Activated naive CD4-positive, alpha-beta T cell treated with anti-CD3 and anti-CD28 coated beads for 36 hours (primary cell): ENCODE data around the gene GANAB. TPM values are rescaled to one million over a fixed set of nuclear protein-coding genes. Genes with fewer than 3 reads are reported as not detected.

Experiments used
- CTCF ChIA-PET: fragments of 350-600 bp; sonication (Branson Sonifier 250); formaldehyde crosslinking; loops from one replicate; lab custom pipeline; 2021; ENCODE audit warnings: antibody characterized with exemption; lab: Charles Lee
- DNase-seq: peaks from one replicate; pipeline ENCODE4 v3.0.0-alpha.2; 2020
- H3K27ac Mint-ChIP-seq: one replicate; pipeline ENCODE4 v1.8.0; 2021; ENCODE audit warnings: mild to moderate bottlenecking, mixed read lengths
- H3K27me3 Mint-ChIP-seq: one replicate; pipeline ENCODE4 v1.8.0; 2021; ENCODE audit warnings: low read depth, mixed read lengths
- H3K36me3 Mint-ChIP-seq: one replicate; pipeline ENCODE4 v1.8.0; 2021; ENCODE audit warnings: low read depth, mixed read lengths
- H3K4me1 Mint-ChIP-seq: one replicate; pipeline ENCODE4 v1.8.0; 2021; ENCODE audit warnings: low read depth, mixed read lengths
- H3K4me3 Mint-ChIP-seq: one replicate; pipeline ENCODE4 v1.8.0; 2021; ENCODE audit warnings: mild to moderate bottlenecking, moderate library complexity, mixed read lengths
- H3K9me3 Mint-ChIP-seq: one replicate; pipeline ENCODE4 v1.8.0; 2021; ENCODE audit warnings: mixed read lengths
- intact Hi-C: fragments of 100-400 bp; cut with micrococcal nuclease; formaldehyde crosslinking; loops from one replicate; pipeline ENCODE4 v1.15.1; 2023
- total RNA-seq, 2 experiments: library from RNA; stranded (reverse); gene quantifications; one replicate each; pipeline ENCODE4 v1.2.3, GENCODE V29; 2021

Gene GANAB
- total RNA-seq, 2 experiments from 2014 or later: 221 to 230 TPM

DNA sequence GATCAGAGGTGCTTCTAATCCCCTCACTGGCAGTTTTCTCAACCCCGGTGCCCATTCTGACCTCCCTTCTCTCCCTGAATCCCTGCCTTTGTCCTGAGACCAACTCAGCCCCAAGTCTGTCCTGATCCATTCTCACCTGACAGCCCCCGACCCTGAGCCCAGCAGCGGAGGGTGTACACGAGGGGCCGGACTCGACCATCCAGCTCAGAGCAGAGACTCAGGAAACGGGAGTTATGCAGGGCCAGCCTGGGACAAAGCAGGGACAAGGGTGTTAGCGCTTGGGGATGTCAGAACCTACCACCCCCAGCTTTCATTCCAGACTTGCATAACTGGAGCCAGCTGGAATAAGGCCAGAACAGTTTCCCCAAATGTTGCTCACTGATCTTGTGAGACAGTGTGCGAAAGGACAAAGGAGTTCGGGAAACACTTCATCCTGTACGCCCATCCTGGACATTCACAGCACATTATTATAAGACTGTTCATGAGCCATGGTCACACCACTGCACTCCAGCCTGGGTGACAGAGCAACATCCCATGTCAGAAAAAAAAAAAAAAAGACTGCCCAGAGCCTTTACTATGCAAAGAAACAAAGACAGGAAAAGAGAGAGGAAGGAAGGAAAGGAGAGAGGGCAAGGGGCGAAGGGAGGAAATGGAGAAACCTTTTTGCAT, 69.2 kb downstream of the GANAB start:
- no peaks in the 10 kb centered on the region for H3K9me3 Mint-ChIP-seq
- CTCF ChIA-PET: interaction anchor here (0.7 kb wide), 1 partner anchor 41 kb away, joined by 4 read pairs; no protein-coding TSS in a partner anchor
- intact Hi-C loops: no loop called here
- H3K36me3 Mint-ChIP-seq: peaks cover 39% of the 10 kb centered on the region
- no peaks in the 10 kb centered on the region for H3K27me3 Mint-ChIP-seq
- H3K27ac Mint-ChIP-seq: peak overlapping the region; percentile 6
- DNase-seq: no peak
- H3K4me3 Mint-ChIP-seq: no peak overlapping the region
- H3K4me1 Mint-ChIP-seq: peaks cover 20% of the 10 kb centered on the region

DNA sequence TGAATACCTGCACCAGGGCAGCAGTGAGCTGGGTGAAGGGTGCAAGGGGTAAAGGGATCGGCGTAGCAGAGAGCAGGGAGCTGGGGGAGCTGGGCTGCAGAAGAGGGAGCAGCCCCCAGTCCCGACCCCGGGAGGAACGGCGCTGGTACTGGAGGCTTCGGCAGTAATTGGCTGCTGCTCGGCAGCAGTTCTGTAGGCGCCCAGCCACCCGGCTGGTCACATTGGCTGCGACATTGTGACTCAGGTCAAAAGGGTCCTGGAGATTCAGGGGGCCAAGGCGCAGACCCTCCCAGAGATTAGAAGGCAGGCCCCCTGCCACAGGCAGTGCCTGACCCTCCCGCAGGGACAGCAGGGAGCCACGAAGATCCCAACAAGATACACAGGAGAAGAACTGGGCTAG, 70.6 kb downstream of the GANAB start:
- Mint-ChIP-seq H3K4me3 (peak overlapping the region; percentile 95), H3K27me3 (no peaks in the 10 kb centered on the region), H3K4me1 (peaks cover 30% of the 10 kb centered on the region), H3K36me3 (peaks cover 50% of the 10 kb centered on the region), H3K9me3 (no peaks in the 10 kb centered on the region), H3K27ac (peak overlapping the region; percentile 62)
- CTCF ChIA-PET: no interaction called here
- no peak for DNase-seq
- intact Hi-C loops: loop anchor here (2.0 kb wide), 1 partner anchor 71 kb away; the partner anchor contains the start of gene GANAB

DNA sequence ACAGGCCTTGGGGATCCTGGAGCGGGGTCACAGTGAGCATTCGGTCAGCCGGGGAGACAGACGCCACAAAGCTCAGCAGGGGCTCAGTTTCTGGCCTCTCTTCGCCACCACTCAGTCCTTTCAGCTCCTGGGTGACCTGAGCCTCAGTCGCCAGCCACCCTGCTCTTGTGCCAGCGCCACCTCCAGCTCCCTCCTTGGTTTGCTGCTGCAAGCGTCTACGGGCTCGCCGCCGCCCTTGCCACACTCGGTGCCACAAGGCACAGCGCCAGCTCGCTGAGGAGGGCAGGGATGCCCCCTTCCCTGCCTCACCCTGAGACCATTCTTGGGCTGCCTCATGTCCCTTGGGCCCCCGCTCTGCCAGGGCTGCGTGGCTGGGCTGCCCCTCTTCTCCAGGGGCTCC, 71.3 kb downstream of the GANAB start:
- CTCF ChIA-PET: interaction anchor here (0.9 to 2.0 kb wide), 5 partner anchors 10 to 180 kb away, joined by 4 to 11 read pairs (median 5); partner anchors contain the start of gene TUT1
- Mint-ChIP-seq H3K27me3 (no peaks in the 10 kb centered on the region), H3K36me3 (peaks cover 55% of the 10 kb centered on the region), H3K9me3 (no peaks in the 10 kb centered on the region), H3K4me1 (peaks cover 36% of the 10 kb centered on the region), H3K4me3 (peak overlapping the region; percentile 95), H3K27ac (peak overlapping the region; percentile 97)
- intact Hi-C loops: loop anchor here (2.0 kb wide), 1 partner anchor 72 kb away; the partner anchor contains the start of gene GANAB
- DNase-seq: no peak

Other genes with a start within 250 kb of the GANAB start
- gene SCGB1A1, start 227.6 kb downstream of the GANAB start, total RNA-seq: not detected
- gene AHNAK, start 99.8 kb downstream of the GANAB start, total RNA-seq: 1 to 10 TPM; 9.2 to 9.4 TPM
- 1,000 to 10,000 TPM; 2,282 to 2,440 TPM for gene EEF1G, start 72.7 kb downstream of the GANAB start, total RNA-seq
- gene TUT1, start 55.1 kb downstream of the GANAB start, total RNA-seq: 10 to 100 TPM; 38.2 to 42.0 TPM
- gene MTA2, start 44.7 kb downstream of the GANAB start, total RNA-seq: 100 to 1,000 TPM; 191 to 197 TPM
- gene EML3, start 33.8 kb downstream of the GANAB start, total RNA-seq: 10 to 100 TPM; 81.8 to 97.1 TPM
- gene ROM1, start 33.4 kb downstream of the GANAB start, total RNA-seq: 1 to 10 TPM in 1 of 2 experiments, under 1 TPM in 1; 0.52 to 1.0 TPM
- 10 to 100 TPM; 43.1 to 45.7 TPM for gene B3GAT3, start 24.6 kb downstream of the GANAB start, total RNA-seq
- 10 to 100 TPM; 12.5 to 12.8 TPM for gene INTS5, start 6.7 kb upstream of the GANAB start, total RNA-seq
- gene C11orf98, start 18.6 kb upstream of the GANAB start, total RNA-seq: 10 to 100 TPM; 73.5 to 76.5 TPM
- gene CSKMT, start 18.7 kb upstream of the GANAB start, total RNA-seq: 10 to 100 TPM; 35.2 to 44.0 TPM
- gene UQCC3, start 25.1 kb upstream of the GANAB start, total RNA-seq: 1 to 10 TPM; 6.0 to 6.4 TPM
- 1 to 10 TPM; 4.4 to 6.1 TPM for gene LBHD1, start 25.7 kb upstream of the GANAB start, total RNA-seq
- gene UBXN1, start 32.5 kb upstream of the GANAB start, total RNA-seq: 100 to 1,000 TPM; 121 to 124 TPM
- gene LRRN4CL, start 42.9 kb upstream of the GANAB start, total RNA-seq: under 1 TPM in 1 of 2 experiments, not detected in 1; 0.10 TPM
- 10 to 100 TPM; 13.8 to 17.3 TPM for gene BSCL2, start 60.8 kb upstream of the GANAB start, total RNA-seq
- gene GNG3, start 61.1 kb upstream of the GANAB start, total RNA-seq: not detected
- 10 to 100 TPM; 58.6 to 61.5 TPM for gene HNRNPUL2, start 80.8 kb upstream of the GANAB start, total RNA-seq
- gene TTC9C, start 81.9 kb upstream of the GANAB start, total RNA-seq: 10 to 100 TPM; 46.6 to 49.5 TPM
- gene ZBTB3, start 107.5 kb upstream of the GANAB start, total RNA-seq: 10 to 100 TPM; 12.1 to 13.5 TPM
- 100 to 1,000 TPM; 131 to 135 TPM for gene POLR2G, start 115.0 kb upstream of the GANAB start, total RNA-seq
- gene TAF6L, start 124.8 kb upstream of the GANAB start, total RNA-seq: 10 to 100 TPM in 1 of 2 experiments, 1 to 10 TPM in 1; 8.9 to 10.5 TPM
- 10 to 100 TPM; 13.9 to 15.2 TPM for gene TMEM179B, start 140.8 kb upstream of the GANAB start, total RNA-seq
- gene TMEM223, start 145.4 kb upstream of the GANAB start, total RNA-seq: 1 to 10 TPM; 7.0 to 7.7 TPM
- 10 to 100 TPM; 44.6 to 46.0 TPM for gene NXF1, start 158.8 kb upstream of the GANAB start, total RNA-seq
- gene STX5, start 185.4 kb upstream of the GANAB start, total RNA-seq: 10 to 100 TPM; 22.7 to 23.0 TPM
- not detected for gene TEX54, start 186.2 kb upstream of the GANAB start, total RNA-seq
- 10 to 100 TPM; 74.4 to 78.7 TPM for gene WDR74, start 193.0 kb upstream of the GANAB start, total RNA-seq
- gene SLC3A2, start 234.3 kb upstream of the GANAB start, total RNA-seq: 100 to 1,000 TPM; 419 to 472 TPM